CD1c-positive myeloid dendritic cell (primary cell): Measurements from ENCODE around the gene C22orf15.

Experiments used
- DNase-seq: peaks from one replicate; pipeline ENCODE4 v3.0.0-alpha.2; 2016; ENCODE audit errors: extremely low spot score

The C22orf15 gene

GRCh38 chr22:23787600-23787896 lies 24.8 kb downstream of the C22orf15 start:
- no peak for DNase-seq

DNA sequence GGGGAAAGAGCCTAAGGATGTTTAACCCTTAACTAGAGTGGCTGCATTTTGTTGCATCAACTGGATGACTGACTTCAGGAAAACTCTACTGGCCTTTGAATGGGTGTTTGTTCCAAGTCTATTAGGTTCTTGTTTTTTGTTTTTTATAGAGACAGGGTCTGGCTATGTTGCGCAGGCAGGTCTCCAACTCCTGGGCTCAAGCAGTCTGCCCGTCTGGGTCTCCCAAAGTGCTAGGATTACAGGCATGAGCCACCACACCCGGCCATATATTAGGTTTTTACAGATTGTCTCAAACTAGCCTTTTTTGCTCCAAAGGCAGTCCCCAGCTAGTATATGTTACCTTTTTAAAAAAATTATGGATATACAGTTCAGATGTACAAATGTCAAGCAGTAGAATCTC lies 25.1 kb downstream of the C22orf15 start:
- DNase-seq = no peak

DNA sequence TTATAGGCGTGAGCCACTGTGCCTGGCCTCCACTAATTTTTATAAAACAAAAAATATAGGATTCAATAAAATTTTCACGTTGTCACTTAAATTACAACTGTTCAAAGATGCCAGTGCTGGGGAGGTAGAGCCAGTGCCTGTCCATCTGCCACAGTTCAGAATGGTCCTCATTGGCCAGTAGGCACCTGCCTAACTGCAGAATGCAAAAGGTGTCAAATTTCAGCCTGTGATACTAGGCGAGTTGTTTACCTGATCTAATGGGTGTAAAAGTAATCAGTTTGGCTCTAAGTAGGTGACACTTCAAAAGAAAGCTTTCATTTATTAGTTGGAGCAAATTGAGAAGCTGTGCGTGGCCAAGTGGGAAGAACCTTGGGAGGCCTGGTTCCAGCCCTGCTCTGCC lies 26.3 kb downstream of the C22orf15 start:
- no peak for DNase-seq

DNA sequence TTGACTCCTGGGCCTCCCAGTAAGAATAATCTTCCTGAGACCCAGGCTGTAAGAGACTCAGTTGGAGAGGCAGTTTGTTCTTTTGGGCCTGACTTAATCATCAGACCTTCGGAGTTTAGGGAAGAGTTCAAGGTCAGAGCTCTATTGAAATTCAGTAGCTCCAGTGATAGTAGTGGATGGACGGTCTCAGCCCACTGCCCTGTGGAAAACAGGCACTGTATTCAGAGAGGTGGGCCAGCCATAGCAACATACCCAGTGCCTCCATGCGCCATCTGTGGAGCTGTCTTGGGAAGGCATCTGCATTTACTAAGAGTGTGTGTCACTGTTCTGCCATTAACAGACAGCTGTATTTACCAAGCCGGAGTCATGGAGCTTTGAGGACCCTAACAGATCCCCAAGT lies 26.8 kb downstream of the C22orf15 start:
- DNase-seq = no peak

GRCh38 chr22:23790819-23791737 lies 28.3 kb downstream of the C22orf15 start:
- DNase-seq = no peak

DNA sequence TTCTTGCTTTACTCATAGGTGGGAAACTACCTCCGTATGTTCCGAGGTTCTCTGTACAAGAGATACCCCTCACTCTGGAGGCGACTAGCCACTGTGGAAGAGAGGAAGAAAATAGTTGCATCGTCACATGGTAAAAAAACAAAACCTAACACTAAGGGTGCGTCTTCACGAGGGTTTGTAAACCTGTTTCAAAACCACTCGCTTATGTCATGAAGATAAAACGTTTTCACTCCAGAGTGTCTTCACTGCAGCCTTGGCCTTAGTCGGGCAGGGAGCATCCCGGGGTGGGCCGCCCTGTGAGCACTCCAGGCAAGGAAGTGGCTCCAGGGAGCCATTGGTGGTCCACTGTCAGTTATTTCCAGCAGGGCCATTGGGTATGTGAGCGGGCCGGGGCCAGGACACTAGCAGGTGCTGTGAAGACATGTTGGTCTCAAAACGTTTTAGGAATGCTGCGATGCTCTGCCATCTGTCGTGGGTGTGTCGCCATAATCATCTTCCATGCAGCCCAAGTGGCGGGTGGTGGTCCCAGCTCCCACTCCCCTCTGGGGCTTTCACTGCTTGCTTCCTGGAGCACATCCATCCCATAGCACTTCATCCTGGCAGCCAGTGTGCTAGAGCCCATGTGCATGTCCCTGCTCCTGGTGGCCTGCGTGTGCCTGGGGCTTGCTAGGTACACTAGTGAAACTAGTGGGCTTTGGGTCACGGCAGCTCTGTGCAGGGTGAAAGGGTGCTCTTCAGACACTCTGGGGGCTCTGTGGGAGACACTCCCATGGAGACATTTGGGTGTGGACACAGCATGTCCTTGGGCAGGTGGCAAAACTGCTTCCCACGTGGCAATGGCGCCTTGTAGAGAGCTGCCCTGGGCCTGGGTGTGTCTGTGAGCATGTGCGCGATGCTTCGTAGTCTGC lies 29.2 kb downstream of the C22orf15 start:
- DNase-seq = no peak

GRCh38 chr22:23793326-23793725 lies 30.5 kb downstream of the C22orf15 start:
- DNase-seq = no peak

- no peak for DNase-seq
Observed at GRCh38 chr22:23796461-23796860, 33.7 kb downstream of the C22orf15 start.

- DNase-seq = no peak
Observed at GRCh38 chr22:23800297-23801237, 37.8 kb downstream of the C22orf15 start.

- no peak for DNase-seq
Observed at GRCh38 chr22:23801238-23801821, 38.5 kb downstream of the C22orf15 start.

GRCh38 chr22:23801886-23802377 lies 39.1 kb downstream of the C22orf15 start:
- DNase-seq = no peak

- DNase-seq = no peak
Observed at GRCh38 chr22:23803001-23803819, 40.4 kb downstream of the C22orf15 start.

- no peak for DNase-seq
Observed at GRCh38 chr22:23804781-23805291, 42.0 kb downstream of the C22orf15 start.

DNA sequence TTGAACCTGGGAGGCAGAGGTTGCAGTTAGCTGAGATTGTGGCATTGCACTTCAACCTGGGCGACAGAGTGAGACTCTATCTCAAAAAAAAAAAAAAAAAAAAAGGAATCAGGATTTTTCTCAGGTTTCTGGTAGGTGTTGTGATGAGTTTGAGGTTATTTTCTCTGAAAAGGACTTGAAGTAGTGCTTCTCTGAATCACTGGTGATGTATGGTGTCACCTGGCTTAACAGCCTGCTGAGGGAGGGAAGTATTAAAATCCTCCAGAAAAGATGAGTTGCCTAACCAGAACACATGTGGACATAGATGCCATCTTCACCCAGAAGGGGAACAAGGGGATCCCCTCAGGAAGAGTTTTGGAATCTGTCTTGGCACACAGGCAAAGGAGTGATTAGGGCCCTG lies 44.0 kb downstream of the C22orf15 start:
- no peak for DNase-seq

DNA sequence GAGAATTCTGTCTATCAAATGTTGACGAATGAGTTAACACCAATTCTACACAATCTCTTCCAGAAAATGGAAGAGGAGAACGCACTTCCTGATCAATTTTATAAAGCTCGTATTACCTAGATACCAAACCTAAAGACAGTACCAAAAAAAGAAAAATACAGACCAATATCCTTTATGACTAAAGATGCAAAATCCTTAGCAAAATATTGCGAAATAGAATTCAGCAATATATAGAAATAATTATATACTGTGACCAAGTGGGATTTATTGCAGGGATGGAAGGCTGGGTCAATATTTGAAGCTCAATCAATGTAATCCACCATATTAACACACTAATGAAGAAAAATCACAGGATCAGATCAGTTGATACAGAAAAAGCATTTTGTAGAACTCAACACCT lies 49.6 kb downstream of the C22orf15 start:
- DNase-seq = no peak
